ENCODE measurements around the gene MICAL2. TPM values are rescaled to one million over a fixed set of nuclear protein-coding genes. Genes with fewer than 3 reads are reported as not detected.

MICAL2 gene
- total and polyA plus RNA-seq, 10 of the 15 experiments (the other 5 are each of a cell fraction or from before 2014, with no cell fraction given), result 0.90 to 5.6 (median 2.4) TPM

- no peaks in the 10 kb centered on the region for H3K79me2 ChIP-seq (ENCODE audit: control insufficient read depth, insufficient read depth, low read length)
- in situ Hi-C loops (cut with MboI) (loop anchor here (5.0 to 25.0 kb wide), 2 partner anchors 233 to 493 kb away; no protein-coding TSS in a partner anchor), intact Hi-C loops (cut with micrococcal nuclease; ENCODE audit: unreplicated experiment) (loop anchor here (5.0 kb wide), 1 partner anchor 118 kb away; no protein-coding TSS in a partner anchor)
- ChIA-PET SMC1A (ENCODE audit: uncharacterized antibody, unreplicated experiment) (interaction anchor here (1.8 to 3.6 kb wide), 4 partner anchors 44 to 236 kb away, joined by 13 to 43 read pairs (median 18); no protein-coding TSS in a partner anchor), POLR2A (no interaction called here), RAD21 (ENCODE audit: unreplicated experiment) (interaction anchor here (0.7 to 4.6 kb wide), 9 partner anchors 17 to 608 kb away, joined by 3 to 59 read pairs (median 4); no protein-coding TSS in a partner anchor), CTCF (interaction anchor here (1.6 to 16.7 kb wide), 9 partner anchors 17 to 235 kb away, joined by 3 to 214 read pairs (median 8); no protein-coding TSS in a partner anchor)
- no peaks in the 10 kb centered on the region for H3K36me3 ChIP-seq (ENCODE audit: control insufficient read depth in 2 of 2, insufficient read depth in 2 of 2, low read length in 1 of 2)
- no peaks in the 10 kb centered on the region for H3K9me3 ChIP-seq (replicated peaks; ENCODE audit: control insufficient read depth, insufficient read depth, low read length)
- no TSS peak for BruUV-seq (replicated peaks)
- no peak overlapping the region for H3K4me3 ChIP-seq
- no peaks in the 10 kb centered on the region; a peak in 2 of 4 replicates for H3K27me3 ChIP-seq (replicated peaks in 1 of 2; ENCODE audit: control insufficient read depth in 2 of 2, insufficient read depth in 2 of 2, low read length in 1 of 2)
- DNase-seq (ENCODE audit: low read depth, low spot score) (no peak), ATAC-seq (no peak), FAIRE-seq (no peak)
- no peak overlapping the region for H2AFZ ChIP-seq (ENCODE audit: control insufficient read depth, low read depth, low read length)
- H4K20me1 ChIP-seq (ENCODE audit: control insufficient read depth, insufficient read depth), result no peaks in the 10 kb centered on the region
- no peaks in the 10 kb centered on the region for H3K4me1 ChIP-seq (ENCODE audit: control insufficient read depth, insufficient read depth, low read length)
- no peak overlapping the region for H3K9ac ChIP-seq (ENCODE audit: control insufficient read depth, insufficient read depth, low read length)
- H3K4me2 ChIP-seq (ENCODE audit: control insufficient read depth, insufficient read depth), result no peak overlapping the region
- H3K27ac ChIP-seq (ENCODE audit: control insufficient read depth, insufficient read depth), result no peak overlapping the region
- 7% methylated on average over 4 of the region's 4 CpGs for WGBS (ENCODE audit: insufficient coverage, insufficient replicate concordance, low lambda C conversion rate, missing lambda C conversion rate)
- TF ChIP-seq NRF1 (conservative IDR thresholded peaks at IDR 0.05; ENCODE audit: low read depth, low read length) (no peak), CTCF (IDR thresholded peaks at IDR 0.05 in 2 of 3, conservative IDR thresholded peaks at IDR 0.05 in 1 of 3; ENCODE audit: control insufficient read depth in 2 of 3, extremely low read depth in 1 of 3, insufficient read depth in 1 of 3, low read depth in 3 of 3, low read length in 3 of 3) (no peak), DPF2 (IDR thresholded peaks at IDR 0.05) (no peak), TAF1 (IDR thresholded peaks at IDR 0.05; ENCODE audit: borderline replicate concordance, low read depth, low read length) (no peak), RCOR1 (conservative IDR thresholded peaks at IDR 0.05; ENCODE audit: low read depth, low read length) (no peak), HCFC1 (IDR thresholded peaks at IDR 0.05; ENCODE audit: low read length) (no peak), SPI1 (IDR thresholded peaks at IDR 0.05; ENCODE audit: borderline replicate concordance, insufficient read depth, low read depth, low read length) (no peak), CHD2 (IDR thresholded peaks at IDR 0.05; ENCODE audit: borderline replicate concordance, low read depth, low read length) (no peak), ZBTB11 (CRISPR knock-in tag; IDR thresholded peaks at IDR 0.05) (no peak), GATAD2B (conservative IDR thresholded peaks at IDR 0.05; ENCODE audit: low read depth) (no peak), BHLHE40 (IDR thresholded peaks at IDR 0.05; ENCODE audit: borderline replicate concordance in 1 of 2, low read depth in 2 of 2, low read length in 1 of 2) (no peak), RFX5 (IDR thresholded peaks at IDR 0.05; ENCODE audit: low read depth, low read length) (no peak), SMARCA5 (IDR thresholded peaks at IDR 0.05) (no peak), KLF5 (IDR thresholded peaks at IDR 0.05; ENCODE audit: partially characterized antibody) (no peak), SREBF2 (IDR thresholded peaks at IDR 0.05; ENCODE audit: low read length) (no peak), ATF2 (IDR thresholded peaks at IDR 0.05; ENCODE audit: low read length) (no peak)
Observed at GRCh38 chr11:12280199-12280837, 169.9 kb downstream of the MICAL2 start.
